Measurements from ENCODE around the gene PSD4.
A peak's percentile ranks its signal among the peaks of the same experiment; 100 is the strongest.

Gene PSD4

DNA sequence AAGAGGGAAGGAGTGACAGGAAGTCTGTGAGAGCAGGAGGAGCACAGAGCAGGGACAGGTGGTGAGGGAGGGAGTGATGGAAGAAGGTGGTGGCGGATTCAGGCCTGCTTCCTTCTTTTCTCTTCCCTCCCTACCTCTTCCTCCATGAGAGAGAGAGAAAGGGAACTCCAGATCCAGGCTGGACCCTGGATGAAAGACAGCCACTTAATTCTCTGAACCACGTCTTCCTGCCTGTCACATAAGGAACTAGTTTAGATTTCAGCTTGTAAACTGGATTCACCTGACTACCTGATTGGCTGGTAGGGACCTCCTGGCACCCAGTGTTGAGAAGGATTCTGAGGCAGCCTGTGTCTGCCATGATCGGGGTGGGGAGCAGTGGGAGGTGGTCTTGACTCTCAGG is 56.0 kb downstream of the PSD4 start:
- TF ChIP-seq, protein P1, sequence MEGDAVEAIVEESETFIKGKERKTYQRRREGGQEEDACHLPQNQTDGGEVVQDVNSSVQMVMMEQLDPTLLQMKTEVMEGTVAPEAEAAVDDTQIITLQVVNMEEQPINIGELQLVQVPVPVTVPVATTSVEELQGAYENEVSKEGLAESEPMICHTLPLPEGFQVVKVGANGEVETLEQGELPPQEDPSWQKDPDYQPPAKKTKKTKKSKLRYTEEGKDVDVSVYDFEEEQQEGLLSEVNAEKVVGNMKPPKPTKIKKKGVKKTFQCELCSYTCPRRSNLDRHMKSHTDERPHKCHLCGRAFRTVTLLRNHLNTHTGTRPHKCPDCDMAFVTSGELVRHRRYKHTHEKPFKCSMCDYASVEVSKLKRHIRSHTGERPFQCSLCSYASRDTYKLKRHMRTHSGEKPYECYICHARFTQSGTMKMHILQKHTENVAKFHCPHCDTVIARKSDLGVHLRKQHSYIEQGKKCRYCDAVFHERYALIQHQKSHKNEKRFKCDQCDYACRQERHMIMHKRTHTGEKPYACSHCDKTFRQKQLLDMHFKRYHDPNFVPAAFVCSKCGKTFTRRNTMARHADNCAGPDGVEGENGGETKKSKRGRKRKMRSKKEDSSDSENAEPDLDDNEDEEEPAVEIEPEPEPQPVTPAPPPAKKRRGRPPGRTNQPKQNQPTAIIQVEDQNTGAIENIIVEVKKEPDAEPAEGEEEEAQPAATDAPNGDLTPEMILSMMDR (IDR thresholded peaks at IDR 0.05; ENCODE audit: low read depth, low read length, missing control alignments) = no peak
- DNase-seq (ENCODE audit: low read depth) = no peak
- no peak overlapping the region for H3K4me3 ChIP-seq (ENCODE audit: low read depth, low read length)

DNA sequence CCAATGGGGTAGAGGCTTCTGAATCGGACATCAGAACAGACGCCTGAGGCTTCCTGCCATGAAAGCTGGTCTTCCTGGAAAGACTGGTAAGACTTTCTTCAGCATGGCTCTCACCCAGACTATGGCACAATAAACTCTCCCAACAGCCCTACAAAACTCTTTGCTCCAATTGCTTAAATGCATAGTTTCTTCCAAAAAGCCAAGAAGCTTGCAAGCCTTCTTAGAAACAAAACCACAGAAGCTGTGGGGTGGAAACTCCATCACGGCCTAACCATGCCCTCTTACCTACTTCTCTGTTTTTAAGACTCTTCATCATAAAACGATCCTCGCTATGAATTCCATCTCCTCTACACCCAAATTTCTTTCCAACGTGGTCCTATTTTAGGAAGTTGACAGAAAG is 56.8 kb downstream of the PSD4 start:
- TF ChIP-seq, protein P1 (IDR thresholded peaks at IDR 0.05; ENCODE audit: low read depth, low read length, missing control alignments) = no peak
- H3K4me3 ChIP-seq (ENCODE audit: low read depth, low read length) = no peak overlapping the region
- no peak for DNase-seq (ENCODE audit: low read depth)

GRCh38 chr2:113231064-113231463 is 57.3 kb downstream of the PSD4 start:
- no peak for DNase-seq (ENCODE audit: low read depth)
- H3K4me3 ChIP-seq (ENCODE audit: low read depth, low read length) = no peak overlapping the region
- TF ChIP-seq, protein P1 (IDR thresholded peaks at IDR 0.05; ENCODE audit: low read depth, low read length, missing control alignments) = no peak

DNA sequence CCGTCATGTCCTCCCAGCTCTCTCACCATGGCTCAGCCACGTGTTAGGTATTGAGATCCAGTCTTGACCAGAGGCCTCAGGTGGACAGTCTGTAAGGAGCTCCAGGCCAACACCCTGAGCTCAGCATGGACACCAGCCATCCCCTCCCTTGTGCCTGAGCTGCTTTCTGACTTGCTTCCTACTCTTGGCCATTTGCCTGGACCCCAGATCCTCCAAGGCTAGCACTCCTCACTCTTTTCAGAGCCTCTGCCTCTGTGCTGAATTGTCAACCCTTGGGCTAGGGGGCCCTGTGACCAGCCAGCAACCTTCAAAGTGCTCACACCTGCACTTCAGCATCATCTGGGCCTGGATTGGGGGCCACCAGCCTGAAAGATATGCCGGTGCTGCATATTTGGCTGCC is 58.4 kb downstream of the PSD4 start:
- H3K4me3 ChIP-seq (ENCODE audit: low read depth, low read length) = no peak overlapping the region
- TF ChIP-seq, protein P1 (IDR thresholded peaks at IDR 0.05; ENCODE audit: low read depth, low read length, missing control alignments) = no peak
- no peak for DNase-seq (ENCODE audit: low read depth)

GRCh38 chr2:113232740-113233139 is 59.0 kb downstream of the PSD4 start:
- no peak for DNase-seq (ENCODE audit: low read depth)
- TF ChIP-seq, protein P1 (IDR thresholded peaks at IDR 0.05; ENCODE audit: low read depth, low read length, missing control alignments) = no peak
- H3K4me3 ChIP-seq (ENCODE audit: low read depth, low read length) = no peak overlapping the region

DNA sequence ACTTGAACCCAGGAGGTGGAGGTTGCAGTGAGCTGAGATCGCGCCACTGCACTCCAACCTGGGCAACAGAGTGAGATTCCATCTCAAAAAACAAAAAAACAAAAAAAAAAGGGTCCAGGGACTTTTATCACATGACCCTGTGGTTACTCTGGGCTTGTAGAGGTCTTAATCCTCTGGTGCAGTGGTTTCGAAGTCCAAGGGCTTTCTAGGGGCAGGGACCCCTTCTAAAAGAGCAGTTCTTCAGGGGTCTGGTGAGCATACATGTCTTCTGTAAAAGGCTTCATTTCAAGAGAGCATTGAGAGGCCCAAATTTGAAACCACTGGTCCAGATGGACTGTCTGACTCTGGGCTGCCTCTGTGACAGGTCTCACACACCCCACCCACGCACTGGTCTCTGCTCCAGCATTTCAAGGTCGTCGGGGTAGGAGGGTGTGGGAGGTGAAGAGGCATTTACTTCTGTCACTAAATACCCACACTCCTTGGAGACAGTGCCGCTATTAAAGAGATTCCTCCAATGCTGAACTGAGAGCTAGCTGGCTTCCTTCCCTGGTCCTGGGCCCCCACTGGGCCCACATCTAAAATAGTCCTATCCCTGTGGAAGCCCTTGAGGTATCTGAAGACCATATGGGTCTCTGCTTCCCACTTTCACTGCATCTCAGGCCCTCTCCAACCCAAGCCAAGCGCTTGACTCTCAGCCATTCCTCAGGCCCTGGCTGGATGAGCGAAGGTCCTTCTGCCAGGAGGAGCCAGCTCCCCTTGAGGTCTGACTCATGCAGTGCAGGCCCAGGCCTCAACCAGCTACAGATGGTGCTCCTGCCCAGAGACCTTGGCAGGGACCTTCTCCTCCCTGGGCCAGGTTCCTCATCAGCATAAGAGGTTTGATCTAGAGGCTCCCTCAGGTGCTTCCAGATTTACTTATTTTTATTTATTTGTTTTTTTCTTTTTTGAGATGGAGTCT is 60.1 kb downstream of the PSD4 start:
- no peak overlapping the region for H3K4me3 ChIP-seq (ENCODE audit: low read depth, low read length)
- TF ChIP-seq, protein P1 (IDR thresholded peaks at IDR 0.05; ENCODE audit: low read depth, low read length, missing control alignments) = peak; percentile 47
- no peak for DNase-seq (ENCODE audit: low read depth)
